ENCODE data around the gene KLRG1.

Gene KLRG1

DNA sequence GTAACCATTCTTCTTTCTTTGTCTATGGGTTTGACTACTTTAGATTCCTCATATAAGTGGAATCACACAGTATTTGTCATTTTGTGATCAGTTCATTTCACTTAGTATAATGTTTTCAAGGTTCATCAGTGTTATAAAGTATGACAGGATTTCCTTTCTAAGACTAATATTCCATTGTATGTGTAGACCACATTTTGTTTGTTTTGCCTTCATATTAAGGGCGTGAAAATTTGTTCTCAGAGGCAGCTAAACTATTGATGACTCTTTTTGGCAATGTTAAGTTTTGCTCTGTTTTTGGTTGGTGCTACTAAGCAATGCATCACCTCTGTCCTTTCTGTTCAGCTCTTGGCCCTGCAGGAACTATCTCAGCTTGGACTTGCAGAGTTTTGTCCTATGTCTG lies 1.7 kb upstream of the KLRG1 start:
- no peak for TF ChIP-seq FOXP2 (optimal IDR thresholded peaks at IDR 0.05; ENCODE audit: borderline replicate concordance, extremely low read depth, extremely low read length, insufficient read depth)
- TF ChIP-seq TAF1 (IDR thresholded peaks at IDR 0.05; ENCODE audit: borderline replicate concordance, insufficient read depth, low read length), result no peak
- TF ChIP-seq SIN3A (IDR thresholded peaks at IDR 0.05; ENCODE audit: borderline replicate concordance, insufficient read depth, low read length), result no peak
- TF ChIP-seq POLR2AphosphoS5 (IDR thresholded peaks at IDR 0.05; ENCODE audit: low read depth, low read length), result no peak
- TF ChIP-seq REST (IDR thresholded peaks at IDR 0.05; ENCODE audit: insufficient read depth in 1 of 2, low read depth in 2 of 2, low read length in 2 of 2), result no peak

DNA sequence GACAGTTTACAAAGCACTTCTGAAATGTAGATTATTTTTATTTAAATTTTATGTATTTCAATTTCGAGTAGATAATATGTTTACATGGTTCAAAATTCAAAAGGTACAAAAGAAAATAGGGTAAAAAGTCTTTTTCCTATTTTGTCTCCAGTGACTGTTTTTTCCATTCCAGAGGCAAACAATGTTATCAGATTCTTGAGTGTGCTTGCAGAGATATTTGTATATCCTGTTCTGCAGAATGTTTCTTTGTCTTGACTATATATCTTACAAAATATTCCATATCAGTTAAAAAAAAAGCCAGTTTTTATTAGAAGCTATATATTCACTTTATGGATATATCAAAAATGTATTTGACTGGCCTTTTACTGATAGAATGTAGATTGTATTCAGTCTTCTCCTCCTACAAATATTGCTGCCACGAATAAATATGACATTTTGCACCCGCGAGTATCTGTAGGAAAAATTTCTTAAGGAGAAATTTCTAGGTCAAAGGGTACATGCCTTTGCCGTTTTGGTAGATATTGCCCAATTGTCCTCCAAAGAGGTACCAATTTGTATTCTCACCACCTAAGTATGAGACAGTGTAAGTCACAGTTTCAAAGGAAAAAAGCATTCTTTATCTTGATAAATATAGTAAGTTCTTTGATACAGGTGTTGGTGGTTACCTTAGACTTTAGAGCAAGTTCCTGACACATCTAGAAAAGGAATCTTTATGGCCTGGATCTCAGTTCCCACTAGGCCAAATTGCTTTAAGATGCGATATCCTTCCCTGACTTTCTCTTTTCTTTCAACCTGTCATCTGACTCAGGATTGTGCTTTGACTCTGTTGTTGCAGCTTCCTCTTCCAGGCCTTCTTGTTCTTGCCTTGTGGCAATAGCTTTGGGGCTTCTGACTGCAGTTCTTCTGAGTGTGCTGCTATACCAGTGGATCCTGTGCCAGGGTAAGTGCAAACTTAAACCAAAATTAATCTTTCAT lies 2.3 kb downstream of the KLRG1 start:
- TF ChIP-seq REST (IDR thresholded peaks at IDR 0.05; ENCODE audit: insufficient read depth in 1 of 2, low read depth in 2 of 2, low read length in 2 of 2) (no peak), SIN3A (IDR thresholded peaks at IDR 0.05; ENCODE audit: borderline replicate concordance, insufficient read depth, low read length) (no peak), FOXP2 (optimal IDR thresholded peaks at IDR 0.05; ENCODE audit: borderline replicate concordance, extremely low read depth, extremely low read length, insufficient read depth) (no peak), TAF1 (IDR thresholded peaks at IDR 0.05; ENCODE audit: borderline replicate concordance, insufficient read depth, low read length) (no peak), POLR2AphosphoS5 (IDR thresholded peaks at IDR 0.05; ENCODE audit: low read depth, low read length) (no peak)

DNA sequence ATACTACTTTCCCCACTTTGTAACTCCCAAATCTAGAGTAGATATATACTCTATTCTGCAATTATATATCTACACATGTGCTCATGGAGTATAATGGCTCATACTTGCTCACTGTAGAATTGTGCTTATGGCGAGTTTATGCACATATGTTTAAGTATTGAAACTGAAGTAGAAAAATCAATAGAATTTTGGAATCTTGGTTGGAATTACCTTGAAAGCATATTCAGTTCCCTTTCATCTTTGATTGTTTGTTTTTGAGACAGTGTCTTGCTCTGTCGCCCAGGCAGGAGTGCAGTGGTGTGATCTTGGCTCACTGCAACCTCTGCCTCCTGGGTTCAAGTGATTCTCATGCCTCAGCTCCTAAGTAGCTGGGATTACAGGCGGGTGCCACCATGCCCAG lies 4.5 kb downstream of the KLRG1 start:
- no peak for TF ChIP-seq FOXP2 (optimal IDR thresholded peaks at IDR 0.05; ENCODE audit: borderline replicate concordance, extremely low read depth, extremely low read length, insufficient read depth)

- TF ChIP-seq POLR2AphosphoS5 (IDR thresholded peaks at IDR 0.05; ENCODE audit: low read depth, low read length) (no peak), SIN3A (IDR thresholded peaks at IDR 0.05; ENCODE audit: borderline replicate concordance, insufficient read depth, low read length) (no peak), FOXP2 (optimal IDR thresholded peaks at IDR 0.05; ENCODE audit: borderline replicate concordance, extremely low read depth, extremely low read length, insufficient read depth) (no peak), TAF1 (IDR thresholded peaks at IDR 0.05; ENCODE audit: borderline replicate concordance, insufficient read depth, low read length) (no peak), REST (IDR thresholded peaks at IDR 0.05; ENCODE audit: insufficient read depth in 1 of 2, low read depth in 2 of 2, low read length in 2 of 2) (no peak)
These were observed 5.9 kb downstream of the KLRG1 start for GRCh38 chr12:8995021-8995775.

DNA sequence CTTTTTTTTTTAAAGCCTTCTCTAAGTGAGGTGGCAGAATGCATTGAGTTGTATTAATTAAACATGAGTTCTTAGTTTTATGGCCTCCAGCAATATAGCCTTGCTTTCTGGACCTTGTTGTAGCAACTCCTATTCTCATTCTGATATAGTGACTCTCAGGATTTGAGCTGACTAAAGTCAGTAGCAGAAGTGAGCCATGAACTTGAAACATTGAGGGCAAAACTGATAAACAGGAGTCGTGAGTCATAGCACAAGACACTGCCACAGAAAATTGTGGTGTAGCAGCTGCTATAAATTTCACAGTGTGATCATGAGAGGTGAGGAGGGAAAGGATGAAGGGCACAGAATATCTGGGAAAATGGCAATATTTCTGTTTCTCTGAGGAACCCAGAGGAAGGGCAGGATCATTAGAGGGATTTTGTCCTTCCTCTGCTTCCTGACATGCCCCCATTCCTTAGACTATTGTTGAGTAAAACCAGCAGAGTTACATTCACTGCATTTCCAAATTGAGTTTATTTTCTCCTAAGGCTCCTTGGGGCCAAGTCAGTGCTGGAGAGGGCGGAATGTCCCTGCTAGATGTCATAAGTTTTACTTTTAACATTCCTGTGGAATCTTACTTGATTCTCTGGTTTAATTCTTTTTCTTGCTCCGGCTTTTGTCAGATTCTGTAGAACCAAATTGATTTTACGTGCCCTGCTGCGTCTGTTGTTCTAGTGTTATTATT lies 7.5 kb downstream of the KLRG1 start:
- no peak for TF ChIP-seq FOXP2 (optimal IDR thresholded peaks at IDR 0.05; ENCODE audit: borderline replicate concordance, extremely low read depth, extremely low read length, insufficient read depth)
- no peak for TF ChIP-seq TAF1 (IDR thresholded peaks at IDR 0.05; ENCODE audit: borderline replicate concordance, insufficient read depth, low read length)
- TF ChIP-seq REST (IDR thresholded peaks at IDR 0.05; ENCODE audit: insufficient read depth in 1 of 2, low read depth in 2 of 2, low read length in 2 of 2), result no peak
- no peak for TF ChIP-seq POLR2AphosphoS5 (IDR thresholded peaks at IDR 0.05; ENCODE audit: low read depth, low read length)
- TF ChIP-seq SIN3A (IDR thresholded peaks at IDR 0.05; ENCODE audit: borderline replicate concordance, insufficient read depth, low read length), result no peak
